VCaP (cell line): ENCODE results near the gene NKAIN2.
"Not testable (repeated sequence)": the region's sequence is repeated elsewhere in the genome, so short reads cannot be mapped to it uniquely, and the experiment has no call there.

Experiments
- H3K27ac ChIP-seq: fragments of 450-650 bp; 2 replicates; pipeline ENCODE4 v1.5.1; 2017
- TF ChIP-seq, protein P1 (sequence below): fragments of 450-650 bp; conservative IDR thresholded peaks from 2 replicates; pipeline ENCODE4 v1.5.1; 2017; ENCODE audit warnings: mild to moderate bottlenecking, moderate library complexity

NKAIN2 gene

DNA sequence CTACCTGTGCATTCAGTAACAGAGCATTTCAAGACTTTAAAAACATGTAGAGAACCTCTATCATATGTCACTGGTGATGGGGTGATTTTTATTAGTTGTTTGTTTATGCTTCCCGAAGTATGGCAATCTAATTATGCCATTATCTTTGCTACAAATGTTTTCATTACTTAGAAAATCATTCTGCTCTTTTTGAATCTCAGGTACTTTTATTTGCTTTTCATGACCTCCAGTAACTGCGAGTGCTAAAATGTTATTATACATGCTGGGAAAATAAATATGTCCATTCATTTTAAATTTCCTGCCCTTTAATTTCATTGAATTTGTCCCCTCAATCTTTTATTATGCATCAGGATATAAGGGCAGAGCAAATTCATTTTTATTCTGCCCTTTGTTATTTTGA lies 515.7 kb downstream of the NKAIN2 start:
- no peak overlapping the region for H3K27ac ChIP-seq
- TF ChIP-seq, protein P1, sequence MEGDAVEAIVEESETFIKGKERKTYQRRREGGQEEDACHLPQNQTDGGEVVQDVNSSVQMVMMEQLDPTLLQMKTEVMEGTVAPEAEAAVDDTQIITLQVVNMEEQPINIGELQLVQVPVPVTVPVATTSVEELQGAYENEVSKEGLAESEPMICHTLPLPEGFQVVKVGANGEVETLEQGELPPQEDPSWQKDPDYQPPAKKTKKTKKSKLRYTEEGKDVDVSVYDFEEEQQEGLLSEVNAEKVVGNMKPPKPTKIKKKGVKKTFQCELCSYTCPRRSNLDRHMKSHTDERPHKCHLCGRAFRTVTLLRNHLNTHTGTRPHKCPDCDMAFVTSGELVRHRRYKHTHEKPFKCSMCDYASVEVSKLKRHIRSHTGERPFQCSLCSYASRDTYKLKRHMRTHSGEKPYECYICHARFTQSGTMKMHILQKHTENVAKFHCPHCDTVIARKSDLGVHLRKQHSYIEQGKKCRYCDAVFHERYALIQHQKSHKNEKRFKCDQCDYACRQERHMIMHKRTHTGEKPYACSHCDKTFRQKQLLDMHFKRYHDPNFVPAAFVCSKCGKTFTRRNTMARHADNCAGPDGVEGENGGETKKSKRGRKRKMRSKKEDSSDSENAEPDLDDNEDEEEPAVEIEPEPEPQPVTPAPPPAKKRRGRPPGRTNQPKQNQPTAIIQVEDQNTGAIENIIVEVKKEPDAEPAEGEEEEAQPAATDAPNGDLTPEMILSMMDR, result no peak

DNA sequence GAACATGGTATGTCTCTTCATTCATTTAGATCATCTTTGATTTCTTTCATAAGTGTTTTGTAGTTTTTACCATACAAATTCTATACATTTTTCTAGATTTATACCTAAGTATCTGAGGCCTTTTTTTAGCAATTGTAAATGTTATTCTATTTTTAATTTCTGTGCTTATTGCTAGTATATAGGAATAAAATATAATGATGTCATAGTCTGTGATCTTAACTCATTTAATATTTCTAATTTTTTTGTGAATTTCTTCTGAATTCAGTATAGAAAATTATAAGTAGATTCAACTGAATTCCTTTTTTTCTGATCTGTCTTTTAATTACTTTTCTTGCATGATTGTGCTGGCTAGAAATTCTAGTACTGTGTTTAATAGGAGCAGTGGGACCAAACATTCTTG lies 520.6 kb downstream of the NKAIN2 start:
- TF ChIP-seq, protein P1, result no peak

DNA sequence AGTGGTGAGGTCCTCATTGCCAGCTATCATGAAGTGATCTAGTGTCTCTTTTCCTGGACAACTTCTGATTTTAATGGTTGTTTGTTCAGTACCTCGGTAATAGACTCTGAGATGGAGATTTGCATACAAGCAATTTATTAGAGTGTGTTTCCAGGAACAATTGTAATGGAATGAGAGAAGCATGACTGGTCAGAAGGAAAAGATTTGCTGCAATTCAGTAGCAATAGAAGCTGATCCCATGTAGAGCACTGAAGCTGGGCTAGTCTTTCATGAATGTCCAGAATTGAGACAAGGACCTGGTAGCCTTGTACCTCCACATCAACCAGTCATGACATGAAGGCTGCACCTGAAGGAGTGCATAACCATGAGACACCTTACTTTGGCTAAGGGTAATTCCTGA lies 526.5 kb downstream of the NKAIN2 start:
- TF ChIP-seq, protein P1, result no peak
- no peak overlapping the region for H3K27ac ChIP-seq

More for the DNA sequence above, 520.6 kb downstream of the NKAIN2 start:
- H3K27ac ChIP-seq, result no peak overlapping the region

DNA sequence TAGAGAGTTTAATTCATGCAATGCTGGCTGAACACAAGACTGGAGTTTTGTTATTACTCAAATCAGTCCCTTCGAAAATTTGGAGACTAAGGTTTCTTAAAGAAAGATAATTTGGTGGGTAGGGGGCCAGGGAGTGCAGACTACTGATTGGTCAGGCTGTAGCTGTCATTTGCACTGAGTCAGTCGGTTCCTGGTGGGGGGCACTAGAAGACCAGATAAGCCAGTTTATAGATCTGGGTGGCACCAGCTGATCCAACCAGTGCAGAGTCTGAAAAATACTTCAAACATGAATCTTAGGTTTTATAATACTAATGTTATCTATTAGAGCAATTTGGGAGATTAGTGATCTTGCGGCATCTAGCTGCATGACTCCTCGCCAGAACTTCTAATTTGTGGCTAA lies 530.7 kb downstream of the NKAIN2 start:
- no peak overlapping the region for H3K27ac ChIP-seq
- TF ChIP-seq, protein P1, result no peak

DNA sequence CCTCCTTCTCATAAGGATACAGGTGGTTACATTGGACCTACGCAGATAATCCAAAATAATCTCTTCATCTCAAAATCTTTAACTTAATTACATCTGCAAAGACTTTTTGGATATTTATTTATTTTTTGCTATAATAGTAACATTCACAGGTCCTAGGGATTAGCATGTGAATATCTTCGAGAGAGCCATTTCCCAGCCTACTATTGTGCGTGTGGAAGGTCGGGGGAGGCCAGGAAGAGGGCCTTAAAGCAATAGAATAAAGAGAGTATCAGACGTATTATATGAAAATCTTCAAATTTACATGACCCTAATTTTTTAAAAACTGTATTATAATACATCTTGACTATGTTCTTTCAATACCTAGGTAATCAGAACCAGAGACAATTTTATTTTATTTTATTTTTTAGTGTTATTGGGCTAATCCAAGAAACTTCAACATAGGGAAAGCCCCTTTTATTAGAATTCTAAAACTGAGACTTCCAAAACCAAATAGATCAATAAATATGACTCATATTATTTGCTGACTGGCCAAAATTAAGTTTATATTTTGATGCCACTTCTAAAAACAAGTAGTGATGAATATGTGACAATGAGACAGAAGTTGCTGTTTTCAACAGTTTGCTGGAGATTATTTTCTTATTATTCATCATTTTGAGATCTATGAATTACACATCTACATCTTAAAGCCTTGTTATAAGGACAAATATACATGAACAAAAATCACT lies 536.1 kb downstream of the NKAIN2 start:
- TF ChIP-seq, protein P1, result no peak
- H3K27ac ChIP-seq, result no peak overlapping the region

DNA sequence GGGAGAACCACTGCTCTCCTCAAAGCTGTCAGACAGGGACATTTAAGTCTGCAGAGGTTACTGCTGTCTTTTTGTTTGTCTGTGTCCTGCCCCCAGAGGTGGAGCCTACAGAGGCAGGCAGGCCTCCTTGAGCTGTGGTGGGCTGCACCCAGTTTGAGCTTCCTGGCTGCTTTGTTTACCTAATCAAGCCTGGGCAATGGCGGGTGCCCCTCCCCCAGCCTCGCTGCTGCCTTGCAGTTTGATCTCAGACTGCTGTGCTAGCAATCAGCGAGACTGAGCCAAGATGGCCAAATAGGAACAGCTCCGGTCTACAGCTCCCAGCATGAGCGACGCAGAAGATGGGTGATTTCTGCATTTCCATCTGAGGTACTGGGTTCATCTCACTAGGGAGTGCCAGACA lies 544.7 kb downstream of the NKAIN2 start:
- not testable (repeated sequence) for H3K27ac ChIP-seq

DNA sequence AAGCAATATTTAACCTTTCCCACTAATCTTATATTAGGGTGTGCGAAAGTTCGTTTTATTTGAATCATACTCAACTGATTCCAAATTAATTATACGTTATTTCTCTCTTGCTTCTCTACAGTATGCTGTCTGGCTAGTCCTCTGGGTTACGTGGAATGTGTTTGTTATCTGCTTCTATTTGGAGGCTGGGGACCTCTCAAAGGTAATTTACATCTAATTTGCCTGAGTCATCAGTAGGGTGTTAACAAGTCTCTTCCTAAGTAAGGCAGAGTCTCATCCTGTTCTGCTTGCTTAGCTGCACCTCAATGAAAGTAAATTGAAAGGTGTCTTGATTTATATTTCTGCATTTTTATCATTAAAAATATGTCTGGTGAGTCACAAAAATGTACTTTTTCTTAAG lies 551.5 kb downstream of the NKAIN2 start:
- H3K27ac ChIP-seq, result no peak overlapping the region
- TF ChIP-seq, protein P1, result no peak

DNA sequence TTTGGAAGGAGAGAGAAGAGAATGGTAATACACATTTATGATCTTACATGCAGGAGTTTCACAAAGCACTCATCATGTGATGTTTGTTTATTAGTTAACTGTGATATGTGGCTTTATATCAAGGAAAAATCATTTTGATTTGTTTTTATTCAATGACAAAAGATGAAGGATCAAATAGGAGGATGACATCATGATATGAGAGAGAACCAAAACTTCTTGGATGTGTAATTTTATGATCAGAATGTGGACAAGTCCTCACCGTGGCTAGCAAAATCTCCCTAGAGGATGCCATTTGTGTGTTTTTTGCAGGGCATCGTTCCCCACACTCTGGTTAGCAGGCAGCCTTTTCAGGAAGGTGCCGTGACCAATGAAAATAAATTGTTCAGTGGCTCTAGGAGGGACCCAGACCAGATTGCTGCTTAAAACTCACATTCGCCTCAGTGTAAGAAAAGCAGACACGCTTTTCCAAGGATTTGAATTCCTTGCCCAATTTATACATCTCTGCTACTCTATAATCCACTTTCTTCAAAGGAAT lies 552.7 kb downstream of the NKAIN2 start:
- TF ChIP-seq, protein P1, result no peak
- H3K27ac ChIP-seq, result no peak overlapping the region
